Measurements from ENCODE around the gene CCDC171. TPM values are rescaled to one million over a fixed set of nuclear protein-coding genes. Genes with fewer than 3 reads are reported as not detected.
"Not testable (repeated sequence)": the region's sequence is repeated elsewhere in the genome, so short reads cannot be mapped to it uniquely, and the experiment has no call there.

The CCDC171 gene
- total RNA-seq, 5 donors from 2014 or later (not counting 1 experiment from before 2014, with no cell fraction given) = 0.79 to 1.7 (median 1.4) TPM

GRCh38 chr9:15782106-15782505, 229.3 kb downstream of the CCDC171 start:
- DNase-seq = no peak
- no peak overlapping the region for H3K4me3 Mint-ChIP-seq
- H3K27ac ChIP-seq (ENCODE audit: low read length) = no peak overlapping the region
- POLR2A ChIA-PET = no interaction called here
- H3K27me3 ChIP-seq (replicated peaks in 1 of 2; ENCODE audit: control insufficient read depth in 2 of 2, extremely low read depth in 1 of 2, insufficient read depth in 2 of 2, low read length in 1 of 2) = no peaks in the 10 kb centered on the region
- H3K4me3 ChIP-seq (ENCODE audit: control insufficient read depth in 1 of 2, extremely low read depth in 1 of 2, low read length in 1 of 2) = no peak overlapping the region
- CTCF ChIA-PET = no interaction called here
- H3K27me3 Mint-ChIP-seq = no peaks in the 10 kb centered on the region
- H3K4me1 ChIP-seq (ENCODE audit: control insufficient read depth in 1 of 2, extremely low read depth in 1 of 2, insufficient read depth in 2 of 2, low read length in 2 of 2) = no peaks in the 10 kb centered on the region
- H3K9me3 ChIP-seq = no peaks in the 10 kb centered on the region
- no peaks in the 10 kb centered on the region for H3K36me3 ChIP-seq (ENCODE audit: control insufficient read depth in 2 of 2, extremely low read depth in 1 of 2, insufficient read depth in 1 of 2, low read length in 1 of 2)
- no peaks in the 10 kb centered on the region for H3K36me3 Mint-ChIP-seq
- WGBS (ENCODE audit: insufficient coverage) = 100% methylated on average over 2 of the region's 5 CpGs
- H3K9me3 Mint-ChIP-seq = no peaks in the 10 kb centered on the region
- H3K27ac Mint-ChIP-seq = no peak overlapping the region
- H3K4me1 Mint-ChIP-seq = no peaks in the 10 kb centered on the region
- ATAC-seq (replicated peaks in 1 of 4) = no peak

- no peaks in the 10 kb centered on the region for H3K4me1 Mint-ChIP-seq
Observed at GRCh38 chr9:15785584-15785983, 232.7 kb downstream of the CCDC171 start.

GRCh38 chr9:15786616-15787015, 233.8 kb downstream of the CCDC171 start:
- Histone ChIP-seq H3K27me3 (replicated peaks in 1 of 2; ENCODE audit: control insufficient read depth in 2 of 2, extremely low read depth in 1 of 2, insufficient read depth in 2 of 2, low read length in 1 of 2) (no peaks in the 10 kb centered on the region), H3K27ac (ENCODE audit: low read length) (no peak overlapping the region), H3K4me3 (ENCODE audit: control insufficient read depth in 1 of 2, extremely low read depth in 1 of 2, low read length in 1 of 2) (no peak overlapping the region), H3K36me3 (ENCODE audit: control insufficient read depth in 2 of 2, extremely low read depth in 1 of 2, insufficient read depth in 1 of 2, low read length in 1 of 2) (no peaks in the 10 kb centered on the region), H3K4me1 (ENCODE audit: control insufficient read depth in 1 of 2, extremely low read depth in 1 of 2, insufficient read depth in 2 of 2, low read length in 2 of 2) (no peaks in the 10 kb centered on the region), H3K9me3 (no peaks in the 10 kb centered on the region)
- DNase-seq = no peak
- ChIA-PET CTCF (no interaction called here), POLR2A (no interaction called here)
- no peak for ATAC-seq (replicated peaks in 1 of 4)
- Mint-ChIP-seq H3K27me3 (no peaks in the 10 kb centered on the region), H3K4me1 (no peaks in the 10 kb centered on the region), H3K9me3 (peaks cover 0 to 3% (median 2%) of the 10 kb centered on the region in 3 donors), H3K27ac (no peak overlapping the region), H3K36me3 (peaks cover 2% of the 10 kb centered on the region), H3K4me3 (no peak overlapping the region)
- 88% methylated on average over 3 of the region's 3 CpGs for WGBS (ENCODE audit: insufficient coverage)

More at GRCh38 chr9:15785584-15785983, 232.7 kb downstream of the CCDC171 start:
- CTCF ChIA-PET = no interaction called here
- Mint-ChIP-seq H3K36me3 (no peaks in the 10 kb centered on the region), H3K9me3 (peaks cover 0 to 3% (median 0%) of the 10 kb centered on the region in 3 donors), H3K27ac (no peak overlapping the region), H3K27me3 (no peaks in the 10 kb centered on the region), H3K4me3 (no peak overlapping the region)
- no peak for DNase-seq
- Histone ChIP-seq H3K27ac (ENCODE audit: low read length) (no peak overlapping the region), H3K36me3 (ENCODE audit: control insufficient read depth in 2 of 2, extremely low read depth in 1 of 2, insufficient read depth in 1 of 2, low read length in 1 of 2) (no peaks in the 10 kb centered on the region), H3K4me3 (ENCODE audit: control insufficient read depth in 1 of 2, extremely low read depth in 1 of 2, low read length in 1 of 2) (no peak overlapping the region), H3K27me3 (replicated peaks in 1 of 2; ENCODE audit: control insufficient read depth in 2 of 2, extremely low read depth in 1 of 2, insufficient read depth in 2 of 2, low read length in 1 of 2) (no peaks in the 10 kb centered on the region), H3K4me1 (ENCODE audit: control insufficient read depth in 1 of 2, extremely low read depth in 1 of 2, insufficient read depth in 2 of 2, low read length in 2 of 2) (no peaks in the 10 kb centered on the region), H3K9me3 (no peaks in the 10 kb centered on the region)
- ATAC-seq (replicated peaks in 1 of 4) = no peak
- POLR2A ChIA-PET = no interaction called here

- H3K27ac Mint-ChIP-seq; ATAC-seq (replicated peaks in 1 of 4); H3K27ac ChIP-seq (ENCODE audit: low read length); POLR2A ChIA-PET; H3K9me3 ChIP-seq; H3K4me3 Mint-ChIP-seq; DNase-seq; H3K4me1 Mint-ChIP-seq; H3K27me3 Mint-ChIP-seq; H3K36me3 ChIP-seq (ENCODE audit: control insufficient read depth in 2 of 2, extremely low read depth in 1 of 2, insufficient read depth in 1 of 2, low read length in 1 of 2); H3K27me3 ChIP-seq (replicated peaks in 1 of 2; ENCODE audit: control insufficient read depth in 2 of 2, extremely low read depth in 1 of 2, insufficient read depth in 2 of 2, low read length in 1 of 2); H3K36me3 Mint-ChIP-seq; H3K4me1 ChIP-seq (ENCODE audit: control insufficient read depth in 1 of 2, extremely low read depth in 1 of 2, insufficient read depth in 2 of 2, low read length in 2 of 2); CTCF ChIA-PET; H3K4me3 ChIP-seq (ENCODE audit: control insufficient read depth in 1 of 2, extremely low read depth in 1 of 2, low read length in 1 of 2): not testable (repeated sequence)
- H3K9me3 Mint-ChIP-seq = peaks cover 22 to 28% (median 22%) of the 10 kb centered on the region in 3 donors
- 96% methylated on average over 19 of the region's 34 CpGs for WGBS (ENCODE audit: insufficient coverage)
Observed at GRCh38 chr9:15810219-15810899, 257.5 kb downstream of the CCDC171 start.

GRCh38 chr9:15813076-15813475, 260.2 kb downstream of the CCDC171 start:
- Mint-ChIP-seq H3K27ac (no peak overlapping the region), H3K27me3 (no peaks in the 10 kb centered on the region), H3K4me1 (no peaks in the 10 kb centered on the region), H3K36me3 (no peaks in the 10 kb centered on the region), H3K4me3 (no peak overlapping the region), H3K9me3 (peaks cover 4 to 10% (median 4%) of the 10 kb centered on the region in 3 donors)
- Histone ChIP-seq H3K4me1 (ENCODE audit: control insufficient read depth in 1 of 2, extremely low read depth in 1 of 2, insufficient read depth in 2 of 2, low read length in 2 of 2) (no peaks in the 10 kb centered on the region), H3K36me3 (ENCODE audit: control insufficient read depth in 2 of 2, extremely low read depth in 1 of 2, insufficient read depth in 1 of 2, low read length in 1 of 2) (no peaks in the 10 kb centered on the region), H3K9me3 (no peaks in the 10 kb centered on the region), H3K4me3 (ENCODE audit: control insufficient read depth in 1 of 2, extremely low read depth in 1 of 2, low read length in 1 of 2) (no peak overlapping the region), H3K27ac (ENCODE audit: low read length) (no peak overlapping the region), H3K27me3 (replicated peaks in 1 of 2; ENCODE audit: control insufficient read depth in 2 of 2, extremely low read depth in 1 of 2, insufficient read depth in 2 of 2, low read length in 1 of 2) (no peaks in the 10 kb centered on the region)
- ChIA-PET POLR2A (no interaction called here), CTCF (no interaction called here)
- DNase-seq = no peak
- ATAC-seq (replicated peaks in 1 of 4) = no peak
- WGBS (ENCODE audit: insufficient coverage) = 60% methylated on average over 1 of the region's 2 CpGs

GRCh38 chr9:15824310-15824709, 271.5 kb downstream of the CCDC171 start:
- POLR2A ChIA-PET = interaction anchor here in 1 of 2 donors (0.6 kb wide), 1 partner anchor 8 kb away, joined by 3 read pairs; no protein-coding TSS in a partner anchor
- DNase-seq (no peak), ATAC-seq (replicated peaks in 1 of 4) (no peak)
- Histone ChIP-seq H3K4me3 (ENCODE audit: control insufficient read depth in 1 of 2, extremely low read depth in 1 of 2, low read length in 1 of 2) (no peak overlapping the region), H3K9me3 (no peaks in the 10 kb centered on the region), H3K27me3 (replicated peaks in 1 of 2; ENCODE audit: control insufficient read depth in 2 of 2, extremely low read depth in 1 of 2, insufficient read depth in 2 of 2, low read length in 1 of 2) (no peaks in the 10 kb centered on the region), H3K36me3 (ENCODE audit: control insufficient read depth in 2 of 2, extremely low read depth in 1 of 2, insufficient read depth in 1 of 2, low read length in 1 of 2) (no peaks in the 10 kb centered on the region), H3K27ac (ENCODE audit: low read length) (no peak overlapping the region), H3K4me1 (ENCODE audit: control insufficient read depth in 1 of 2, extremely low read depth in 1 of 2, insufficient read depth in 2 of 2, low read length in 2 of 2) (no peaks in the 10 kb centered on the region)
- CTCF ChIA-PET = no interaction called here
- Mint-ChIP-seq H3K4me3 (no peak overlapping the region), H3K9me3 (peaks cover 0 to 5% (median 0%) of the 10 kb centered on the region in 3 donors), H3K27me3 (no peaks in the 10 kb centered on the region), H3K4me1 (no peaks in the 10 kb centered on the region), H3K36me3 (no peaks in the 10 kb centered on the region), H3K27ac (no peak overlapping the region)
- 80% methylated on average over 1 of the region's 4 CpGs for WGBS (ENCODE audit: insufficient coverage)

- Histone ChIP-seq H3K27ac (ENCODE audit: low read length) (no peak overlapping the region), H3K4me1 (ENCODE audit: control insufficient read depth in 1 of 2, extremely low read depth in 1 of 2, insufficient read depth in 2 of 2, low read length in 2 of 2) (no peaks in the 10 kb centered on the region), H3K27me3 (replicated peaks in 1 of 2; ENCODE audit: control insufficient read depth in 2 of 2, extremely low read depth in 1 of 2, insufficient read depth in 2 of 2, low read length in 1 of 2) (no peaks in the 10 kb centered on the region), H3K4me3 (ENCODE audit: control insufficient read depth in 1 of 2, extremely low read depth in 1 of 2, low read length in 1 of 2) (no peak overlapping the region), H3K36me3 (ENCODE audit: control insufficient read depth in 2 of 2, extremely low read depth in 1 of 2, insufficient read depth in 1 of 2, low read length in 1 of 2) (no peaks in the 10 kb centered on the region), H3K9me3 (no peaks in the 10 kb centered on the region)
- Mint-ChIP-seq H3K27me3 (no peaks in the 10 kb centered on the region), H3K27ac (no peak overlapping the region), H3K36me3 (no peaks in the 10 kb centered on the region), H3K4me1 (no peaks in the 10 kb centered on the region), H3K9me3 (no peaks in the 10 kb centered on the region), H3K4me3 (no peak overlapping the region)
- no peak for ATAC-seq (replicated peaks in 1 of 4)
- ChIA-PET POLR2A (no interaction called here), CTCF (interaction anchor here in 1 of 2 donors (1.0 kb wide), 1 partner anchor 11 kb away, joined by 3 read pairs; no protein-coding TSS in a partner anchor)
- WGBS (ENCODE audit: insufficient coverage) = no CpG with 5 or more reads among the region's 1 CpG
- no peak for DNase-seq
Observed at GRCh38 chr9:15831384-15831783, 278.5 kb downstream of the CCDC171 start.
